ENCODE measurements around the gene SDK2.

GRCh38 chr17:73589363-73589980 is 54.8 kb downstream of the SDK2 start:
- no peak for TF ChIP-seq POLR2A (IDR thresholded peaks at IDR 0.05)
- TF ChIP-seq CTCF (IDR thresholded peaks at IDR 0.05) = no peak
